ENCODE data around the gene SNX20.

SNX20 gene

DNA sequence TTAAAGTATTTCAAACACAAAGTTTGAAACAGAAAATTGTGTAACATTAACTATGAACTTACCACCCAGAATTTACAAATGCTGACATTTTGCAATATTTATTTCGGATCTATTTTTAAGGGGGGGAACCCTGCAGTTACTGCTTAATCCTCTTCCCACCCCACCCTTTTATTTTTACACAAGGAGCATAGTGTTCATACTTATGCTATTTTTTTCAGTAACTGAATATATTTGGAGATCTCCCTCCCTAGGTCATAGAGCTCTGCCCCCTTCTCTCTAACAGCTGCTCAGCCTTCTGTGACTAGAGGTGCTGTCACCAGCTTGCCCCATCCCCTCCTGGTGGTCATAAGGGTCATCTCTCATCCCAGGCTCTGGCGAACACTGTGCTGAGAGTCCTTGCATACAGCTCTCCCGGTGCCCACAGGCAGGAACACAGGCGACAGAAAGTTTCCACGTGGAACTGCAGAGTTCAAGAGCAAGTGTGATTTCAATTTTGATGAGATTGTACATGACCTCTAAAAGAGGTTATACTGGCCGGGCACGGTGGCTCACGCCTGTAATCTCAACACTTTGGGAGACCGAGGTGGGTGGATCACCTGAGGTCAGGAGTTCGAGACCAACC, 44.2 kb downstream of the SNX20 start:
- Mint-ChIP-seq H3K4me1 (ENCODE audit: low read depth) (no peaks in the 10 kb centered on the region), H3K27me3 (peaks cover 2% of the 10 kb centered on the region), H3K9me3 (no peaks in the 10 kb centered on the region), H3K4me3 (no peak overlapping the region), H3K36me3 (ENCODE audit: low read depth) (no peaks in the 10 kb centered on the region), H3K27ac (no peak overlapping the region)
- intact Hi-C loops (cut with micrococcal nuclease) = no loop called here

DNA sequence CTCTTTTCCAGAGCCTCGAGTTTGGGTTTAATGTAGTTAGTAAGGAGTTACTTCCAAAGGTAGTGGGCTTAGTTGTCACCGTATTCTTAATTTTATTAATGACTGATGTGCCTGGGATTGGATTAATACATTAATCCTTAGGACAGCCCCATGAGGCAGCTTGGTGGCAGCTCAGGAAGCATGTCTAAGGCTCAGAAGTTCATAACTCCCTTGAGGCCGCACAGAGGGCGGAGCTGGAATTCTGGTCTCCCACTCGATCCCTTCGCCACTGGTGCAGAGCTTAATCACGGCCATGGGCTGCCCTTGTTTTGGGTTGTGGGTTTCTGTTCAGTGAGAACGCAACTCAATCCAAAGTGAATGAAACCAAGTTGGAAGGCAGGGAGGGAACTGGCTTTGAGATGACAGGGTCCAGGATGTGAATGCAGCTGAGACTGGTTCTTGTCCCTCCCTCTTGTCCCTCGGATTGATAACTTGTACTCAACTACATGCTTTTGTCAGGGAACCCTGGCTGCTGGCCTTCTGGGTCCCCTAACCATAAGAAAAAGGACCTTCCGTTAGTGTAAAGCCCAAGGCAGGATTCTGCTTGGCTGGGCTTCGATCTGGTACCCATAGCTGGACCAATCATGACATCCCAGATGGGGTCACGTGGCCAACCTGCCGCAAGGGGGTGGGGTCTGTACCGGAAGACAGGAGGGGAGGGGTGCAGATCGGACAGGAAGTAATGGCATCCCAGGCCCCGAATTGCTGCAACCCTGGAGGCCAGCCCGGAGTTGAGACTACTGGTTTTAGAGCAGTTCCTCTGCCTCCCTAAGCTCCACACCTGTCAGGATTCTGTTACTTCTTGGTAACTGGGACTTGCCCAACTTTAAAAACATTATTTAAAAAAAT, 45.4 kb downstream of the SNX20 start:
- Mint-ChIP-seq H3K27me3 (no peaks in the 10 kb centered on the region), H3K4me3 (no peak overlapping the region), H3K27ac (no peak overlapping the region), H3K9me3 (no peaks in the 10 kb centered on the region), H3K4me1 (ENCODE audit: low read depth) (no peaks in the 10 kb centered on the region), H3K36me3 (ENCODE audit: low read depth) (no peaks in the 10 kb centered on the region)
- intact Hi-C loops (cut with micrococcal nuclease) = no loop called here

DNA sequence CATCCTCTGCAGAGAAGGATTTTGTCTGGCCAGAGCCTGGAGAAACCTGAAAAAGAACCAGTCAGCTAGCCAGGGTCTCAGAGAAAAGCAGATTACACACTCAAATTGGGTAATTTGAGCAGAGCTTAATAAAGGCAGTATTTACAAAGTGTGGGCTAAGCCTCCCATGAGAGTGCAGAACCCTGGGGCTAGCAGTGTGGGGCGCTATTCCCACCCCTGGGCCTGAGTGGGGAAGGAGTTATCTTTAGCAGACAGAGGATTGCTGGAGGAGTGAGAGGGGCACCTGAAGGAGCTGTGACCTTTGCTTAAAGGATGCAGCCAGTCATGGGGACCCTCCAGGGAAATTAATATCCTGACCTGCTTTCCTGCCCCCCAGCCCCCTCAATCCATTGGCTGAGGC, 46.2 kb downstream of the SNX20 start:
- Mint-ChIP-seq H3K36me3 (ENCODE audit: low read depth) (no peaks in the 10 kb centered on the region), H3K27me3 (no peaks in the 10 kb centered on the region), H3K4me3 (no peak overlapping the region), H3K9me3 (no peaks in the 10 kb centered on the region), H3K4me1 (ENCODE audit: low read depth) (no peaks in the 10 kb centered on the region), H3K27ac (no peak overlapping the region)
- intact Hi-C loops (cut with micrococcal nuclease) = no loop called here

GRCh38 chr16:50634090-50634489, 47.0 kb downstream of the SNX20 start:
- intact Hi-C loops (cut with micrococcal nuclease) = no loop called here
- Mint-ChIP-seq H3K27me3 (no peaks in the 10 kb centered on the region), H3K4me3 (no peak overlapping the region), H3K27ac (no peak overlapping the region), H3K9me3 (no peaks in the 10 kb centered on the region), H3K36me3 (ENCODE audit: low read depth) (no peaks in the 10 kb centered on the region), H3K4me1 (ENCODE audit: low read depth) (no peaks in the 10 kb centered on the region)

- H3K36me3 Mint-ChIP-seq (ENCODE audit: low read depth) = no peaks in the 10 kb centered on the region
- no peaks in the 10 kb centered on the region for H3K4me1 Mint-ChIP-seq (ENCODE audit: low read depth)
- no peak overlapping the region for H3K4me3 Mint-ChIP-seq
Measured at GRCh38 chr16:50632927-50633800, 47.9 kb downstream of the SNX20 start.

GRCh38 chr16:50631985-50632576, 49.0 kb downstream of the SNX20 start:
- intact Hi-C loops (cut with micrococcal nuclease) = no loop called here

More at GRCh38 chr16:50632927-50633800, 47.9 kb downstream of the SNX20 start:
- no peaks in the 10 kb centered on the region for H3K9me3 Mint-ChIP-seq
- H3K27me3 Mint-ChIP-seq = no peaks in the 10 kb centered on the region
- H3K27ac Mint-ChIP-seq = no peak overlapping the region
- intact Hi-C loops (cut with micrococcal nuclease) = no loop called here

GRCh38 chr16:50631249-50631984, 49.7 kb downstream of the SNX20 start:
- intact Hi-C loops (cut with micrococcal nuclease) = no loop called here
- H3K27me3 Mint-ChIP-seq = peaks cover 4% of the 10 kb centered on the region
- no peak overlapping the region for H3K4me3 Mint-ChIP-seq
- H3K4me1 Mint-ChIP-seq (ENCODE audit: low read depth) = peaks cover 13% of the 10 kb centered on the region
- H3K27ac Mint-ChIP-seq = no peak overlapping the region
- H3K9me3 Mint-ChIP-seq = no peaks in the 10 kb centered on the region
- H3K36me3 Mint-ChIP-seq (ENCODE audit: low read depth) = no peaks in the 10 kb centered on the region

More at GRCh38 chr16:50631985-50632576, 49.0 kb downstream of the SNX20 start:
- H3K27ac Mint-ChIP-seq = no peak overlapping the region
- no peaks in the 10 kb centered on the region for H3K9me3 Mint-ChIP-seq
- H3K27me3 Mint-ChIP-seq = peaks cover 4% of the 10 kb centered on the region
- H3K4me1 Mint-ChIP-seq (ENCODE audit: low read depth) = peaks cover 7% of the 10 kb centered on the region
- H3K36me3 Mint-ChIP-seq (ENCODE audit: low read depth) = no peaks in the 10 kb centered on the region
- H3K4me3 Mint-ChIP-seq = no peak overlapping the region

DNA sequence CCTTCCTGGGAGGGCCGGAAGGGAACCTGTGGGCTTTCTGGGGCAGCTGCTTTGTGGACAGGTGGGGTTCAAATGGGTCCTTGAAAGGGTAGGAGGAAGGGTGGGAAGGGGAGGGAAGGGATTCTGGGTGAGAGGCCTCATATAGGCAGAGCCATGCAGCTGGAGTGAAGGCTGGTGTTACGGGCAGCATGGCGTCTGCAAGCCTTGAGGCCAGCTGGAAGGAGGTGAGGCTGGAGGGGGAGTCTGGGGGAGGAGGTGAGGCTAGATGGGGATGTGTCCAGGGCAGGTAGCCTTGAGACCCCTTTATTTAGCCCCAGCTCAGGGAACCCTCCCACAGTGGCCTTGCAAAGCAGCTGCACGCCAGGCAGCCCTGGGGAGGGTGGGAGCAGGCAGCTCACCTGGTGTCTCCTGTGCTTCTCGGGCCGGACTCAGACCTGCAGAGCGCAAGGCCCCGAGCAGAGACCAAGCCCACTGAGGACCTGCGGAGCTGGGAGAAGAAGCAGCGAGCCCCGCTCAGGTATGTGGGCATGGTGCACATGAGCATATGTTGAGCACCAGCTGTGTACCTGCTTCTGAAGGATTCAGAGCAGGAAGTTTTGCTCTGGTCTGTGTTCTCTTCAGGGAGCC, 50.6 kb downstream of the SNX20 start:
- Mint-ChIP-seq H3K4me3 (no peak overlapping the region), H3K36me3 (ENCODE audit: low read depth) (no peaks in the 10 kb centered on the region), H3K4me1 (ENCODE audit: low read depth) (peaks cover 16% of the 10 kb centered on the region), H3K9me3 (no peaks in the 10 kb centered on the region), H3K27me3 (peaks cover 6% of the 10 kb centered on the region), H3K27ac (no peak overlapping the region)
- intact Hi-C loops (cut with micrococcal nuclease) = no loop called here

DNA sequence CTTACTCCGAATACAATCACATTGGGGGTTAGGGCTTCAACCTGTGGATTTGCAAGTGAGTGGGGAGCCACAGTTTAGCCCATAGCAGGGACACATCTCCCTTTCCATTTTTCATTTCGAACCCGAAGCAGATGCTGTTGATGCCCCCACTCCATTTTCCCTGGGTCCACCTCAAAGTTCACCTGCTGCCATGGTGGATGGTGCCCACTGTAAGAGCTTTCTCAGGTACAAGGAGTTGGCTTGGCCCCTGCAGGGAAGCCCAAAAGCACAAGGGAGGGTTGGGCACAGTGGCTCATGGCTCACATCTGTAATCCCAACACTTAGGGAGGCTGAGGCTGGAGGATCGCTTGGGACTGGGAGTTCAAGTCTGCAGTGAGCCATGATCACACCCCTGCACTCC, 51.8 kb downstream of the SNX20 start:
- intact Hi-C loops (cut with micrococcal nuclease) = no loop called here
- Mint-ChIP-seq H3K4me3 (no peak overlapping the region), H3K4me1 (ENCODE audit: low read depth) (peaks cover 16% of the 10 kb centered on the region), H3K36me3 (ENCODE audit: low read depth) (no peaks in the 10 kb centered on the region), H3K27me3 (peaks cover 6% of the 10 kb centered on the region), H3K27ac (no peak overlapping the region), H3K9me3 (no peaks in the 10 kb centered on the region)

- no peaks in the 10 kb centered on the region for H3K36me3 Mint-ChIP-seq (ENCODE audit: low read depth)
- H3K4me3 Mint-ChIP-seq = no peak overlapping the region
- no peaks in the 10 kb centered on the region for H3K9me3 Mint-ChIP-seq
- peaks cover 16% of the 10 kb centered on the region for H3K4me1 Mint-ChIP-seq (ENCODE audit: low read depth)
- peaks cover 6% of the 10 kb centered on the region for H3K27me3 Mint-ChIP-seq
- intact Hi-C loops (cut with micrococcal nuclease) = no loop called here
- no peak overlapping the region for H3K27ac Mint-ChIP-seq
Measured at GRCh38 chr16:50628156-50628802, 52.8 kb downstream of the SNX20 start.

DNA sequence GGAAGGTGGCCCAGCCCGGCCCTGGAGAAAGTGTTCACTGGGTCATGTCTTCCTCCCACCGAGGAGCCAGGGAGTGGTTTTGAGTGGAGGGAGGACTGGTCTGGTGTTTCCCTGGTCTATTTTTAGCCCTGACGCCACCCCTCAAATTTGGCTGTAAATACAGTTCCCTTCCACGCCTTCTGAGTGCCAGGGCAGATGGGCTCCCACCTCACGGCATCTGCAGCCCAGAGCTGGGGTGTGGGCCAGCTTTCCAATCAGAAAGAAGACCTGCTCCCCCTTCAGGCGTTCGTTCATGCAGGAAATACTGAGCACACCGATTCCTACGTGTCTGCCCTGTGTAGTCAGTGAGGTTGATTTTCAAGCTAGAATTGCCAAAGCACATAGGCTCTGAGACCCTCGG, 53.7 kb downstream of the SNX20 start:
- Mint-ChIP-seq H3K27ac (no peak overlapping the region), H3K4me1 (ENCODE audit: low read depth) (peaks cover 16% of the 10 kb centered on the region), H3K4me3 (no peak overlapping the region), H3K36me3 (ENCODE audit: low read depth) (no peaks in the 10 kb centered on the region), H3K9me3 (no peaks in the 10 kb centered on the region), H3K27me3 (peaks cover 6% of the 10 kb centered on the region)
- intact Hi-C loops (cut with micrococcal nuclease) = no loop called here

GRCh38 chr16:50626868-50627267, 54.2 kb downstream of the SNX20 start:
- Mint-ChIP-seq H3K27ac (no peak overlapping the region), H3K36me3 (ENCODE audit: low read depth) (no peaks in the 10 kb centered on the region), H3K4me3 (no peak overlapping the region), H3K27me3 (peaks cover 6% of the 10 kb centered on the region), H3K9me3 (no peaks in the 10 kb centered on the region), H3K4me1 (ENCODE audit: low read depth) (peaks cover 16% of the 10 kb centered on the region)
- intact Hi-C loops (cut with micrococcal nuclease) = no loop called here
